Measurements from ENCODE around the gene INPP4B. TPM values are rescaled to one million over a fixed set of nuclear protein-coding genes. Genes with fewer than 3 reads are reported as not detected.

Gene INPP4B
- total and polyA plus RNA-seq, 2 of the 4 experiments (the other 2 are of a cell fraction) = 1.8 to 14.0 TPM

DNA sequence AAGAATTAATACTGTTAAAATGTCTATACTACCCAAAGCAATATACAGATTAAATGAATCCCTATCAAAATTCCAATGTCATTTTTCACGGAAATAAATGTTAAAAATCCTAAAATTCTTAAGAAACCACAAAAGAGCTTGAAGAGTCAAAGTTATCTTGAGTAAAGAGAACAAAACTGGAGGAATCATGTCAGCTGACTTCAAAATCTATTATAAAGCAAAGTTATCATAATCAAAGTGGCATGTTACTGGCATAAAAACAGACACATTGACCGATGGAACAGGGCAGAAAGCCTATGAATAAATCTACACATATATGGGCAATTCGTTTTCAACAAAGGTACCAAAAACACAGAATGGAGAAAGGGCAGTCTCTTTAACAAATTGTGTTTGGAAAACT, 579.0 kb downstream of the INPP4B start:
- CTCF ChIA-PET = no interaction called here
- Histone ChIP-seq H3K9ac (ENCODE audit: low read depth, low read length) (no peak overlapping the region), H3K4me1 (ENCODE audit: control insufficient read depth, insufficient read depth, low read length) (peaks cover 20% of the 10 kb centered on the region), H3K9me3 (ENCODE audit: control insufficient read depth, insufficient read depth, low read length) (no peaks in the 10 kb centered on the region), H3K27ac (ENCODE audit: insufficient read depth, low read length) (no peak overlapping the region; the same call in 1 of the 2 replicates), H3K14ac (replicated peaks; ENCODE audit: low read depth, low read length) (no peak overlapping the region), H4K20me1 (ENCODE audit: insufficient read depth, low read length) (no peaks in the 10 kb centered on the region), H3K36me3 (ENCODE audit: control insufficient read depth, insufficient read depth, low read length) (no peaks in the 10 kb centered on the region; the same call in 1 of the 2 replicates), H2AK9ac (replicated peaks; ENCODE audit: low read depth, low read length, poor library complexity) (no peak overlapping the region), H3K56ac (ENCODE audit: extremely low read depth, insufficient read depth, low read length) (no peak overlapping the region), H3K4me2 (ENCODE audit: low read depth, low read length) (no peak overlapping the region), H3K4ac (ENCODE audit: low read depth, low read length) (peak overlapping the region; percentile 79; the same call in 1 of the 2 replicates), H3K4me3 (ENCODE audit: insufficient read depth, low read depth, low read length) (no peak overlapping the region), H3K18ac (ENCODE audit: low read depth, low read length) (peak overlapping the region; percentile 80; the same call in 1 of the 2 replicates), H2BK20ac (ENCODE audit: low read depth, low read length) (peak overlapping the region; percentile 28), H2BK5ac (ENCODE audit: low read depth, low read length, poor library complexity, severe bottlenecking) (peak overlapping the region; percentile 7), H2AFZ (replicated peaks; ENCODE audit: low read length, poor library complexity) (no peak overlapping the region), H3K9me1 (ENCODE audit: insufficient read depth, low read length) (peaks cover 5% of the 10 kb centered on the region), H2AK5ac (ENCODE audit: low read depth, low read length) (peak overlapping the region; percentile 43; the same call in 1 of the 2 replicates), H4K91ac (ENCODE audit: insufficient read depth, low read depth, low read length) (peak overlapping the region; percentile 15; the same call in 1 of the 2 replicates), H2BK120ac (ENCODE audit: low read depth, low read length) (peak overlapping the region; percentile 53), H4K8ac (ENCODE audit: low read depth in 2 of 2, low read length in 2 of 2) (peak overlapping the region in 1 of 2 experiments; percentile 19; a peak in 2 of 4 replicates), H3K23ac (ENCODE audit: low read depth, low read length) (no peak overlapping the region), H3K27me3 (ENCODE audit: control insufficient read depth, insufficient read depth, low read length) (no peaks in the 10 kb centered on the region), H4K5ac (ENCODE audit: low read depth, low read length) (peak overlapping the region; percentile 85), H2BK15ac (ENCODE audit: low read depth, low read length) (0 out of 3 replicates have a peak overlapping the region, but pooled peaks have one; percentile 6), H3K79me1 (ENCODE audit: low read depth in 1 of 2, low read length in 2 of 2) (peaks cover 0 to 7% of the 10 kb centered on the region in 2 experiments; a peak in 2 of 4 replicates)
- ATAC-seq (ENCODE audit: low read depth) = no peak
- no peak for TF ChIP-seq SMC3 (IDR thresholded peaks at IDR 0.05; ENCODE audit: low read depth, low read length)
- no peak for TF ChIP-seq MAZ (IDR thresholded peaks at IDR 0.05; ENCODE audit: borderline replicate concordance, low read depth, low read length)
- TF ChIP-seq NFE2L2 (IDR thresholded peaks at IDR 0.05; ENCODE audit: low read depth, low read length) = no peak
- TF ChIP-seq RAD21 (IDR thresholded peaks at IDR 0.05; ENCODE audit: low read length) = no peak
- no peak for TF ChIP-seq FOS (IDR thresholded peaks at IDR 0.05; ENCODE audit: low read depth, low read length)
- no peak for TF ChIP-seq MAFK (IDR thresholded peaks at IDR 0.05; ENCODE audit: low read depth, low read length)
- TF ChIP-seq POLR2A (IDR thresholded peaks at IDR 0.05; ENCODE audit: low read depth, low read length) = no peak
- TF ChIP-seq USF2 (IDR thresholded peaks at IDR 0.05; ENCODE audit: low read depth, low read length) = no peak
- TF ChIP-seq CEBPB (IDR thresholded peaks at IDR 0.05; ENCODE audit: low read depth, low read length) = no peak
- TF ChIP-seq CTCF (conservative IDR thresholded peaks at IDR 0.05; ENCODE audit: low read depth, low read length) = no peak
- no peak for DNase-seq
- BruUV-seq (replicated peaks) = no TSS peak
- POLR2A ChIA-PET (ENCODE audit: unreplicated experiment) = no interaction called here
- dilution Hi-C loops (cut with HindIII; ENCODE audit: low sequenced_read_pairs, unreplicated experiment) (no loop called here), intact Hi-C loops (cut with micrococcal nuclease) (loop anchor here (5.0 to 10.0 kb wide), 2 partner anchors 140 to 922 kb away; no protein-coding TSS in a partner anchor), in situ Hi-C loops (cut with MboI; ENCODE audit: low sequenced_read_pairs) (no loop called here)
- WGBS, 2 experiments (ENCODE audit: extremely low coverage in 2 of 2, insufficient read length in 1 of 2) = no CpG with 5 or more reads among the region's 3 CpGs
